SK-N-SH (cell line): ENCODE data around the gene ASB14. TPM values are rescaled to one million over a fixed set of nuclear protein-coding genes. Genes with fewer than 3 reads are reported as not detected.

Experiments
- CTCF ChIA-PET: fragments of 300-600, 350-600 bp; formaldehyde crosslinking; extraction: SDS; loops from one replicate; lab custom pipeline; 2021; lab: Yijun Ruan, JAX
- POLR2A ChIA-PET: fragments of 350-600 bp; sonication (Branson Sonifier 250); formaldehyde crosslinking; extraction: SDS; loops from one replicate; lab custom pipeline; 2020; ENCODE audit warnings: antibody characterized with exemption, inconsistent platforms; lab: Yijun Ruan, JAX
- DNase-seq: peaks from one replicate; pipeline ENCODE4 v3.0.0; 2012
- H2AFZ ChIP-seq: fragments of 200-600 bp; sonication (generic); 2 replicates; pipeline ENCODE4 v1.8.1; 2016; ENCODE audit warnings: antibody characterized with exemption, mild to moderate bottlenecking, low read depth
- H3F3A ChIP-seq: fragments of 200-600 bp; sonication (generic); replicated peaks from 2 replicates; pipeline ENCODE3; 2016; ENCODE audit warnings: antibody characterized with exemption, mild to moderate bottlenecking; ENCODE audit not compliant: insufficient read depth
- H3K27ac ChIP-seq, 2 experiments: fragments of 200-500 bp in 1 of 2; fragments of 200-600 bp in 1 of 2; sonication (Bioruptor generic) in 1 of 2; sonication (generic), shearing (Covaris generic) in 1 of 2; 2 replicates each; pipeline versions ENCODE4 v1.5.1 to v1.6.1; 2014 to 2016; ENCODE audit warnings: low read depth in 2 of 2, inconsistent platforms in 1 of 2, low read length in 1 of 2, mild to moderate bottlenecking in 1 of 2, mixed read lengths in 1 of 2
- H3K27me3 ChIP-seq: fragments of 200-600 bp; sonication (generic), shearing (Covaris generic); 2 replicates; pipeline ENCODE4 v1.6.1; 2016; ENCODE audit warnings: mixed run types; ENCODE audit not compliant: insufficient read depth
- H3K36me3 ChIP-seq, 2 experiments: fragments of 200-500 bp in 1 of 2; fragments of 200-600 bp in 1 of 2; sonication (Bioruptor generic) in 1 of 2; sonication (generic) in 1 of 2; replicated peaks in 1 of 2; 2 replicates each; pipeline versions ENCODE3 to v1.5.1; 2014 to 2016; ENCODE audit warnings: low read length in 1 of 2, mild to moderate bottlenecking in 1 of 2; ENCODE audit not compliant: insufficient read depth in 2 of 2, control insufficient read depth in 1 of 2
- H3K4me1 ChIP-seq, 2 experiments: fragments of 200-500 bp in 1 of 2; fragments of 200-600 bp in 1 of 2; sonication (Bioruptor generic) in 1 of 2; sonication (generic), shearing (Covaris generic) in 1 of 2; 2 replicates each; pipeline versions ENCODE4 v1.5.1 to v1.6.1; 2014 to 2016; ENCODE audit warnings: low read depth in 1 of 2, low read length in 1 of 2, mixed run types in 1 of 2; ENCODE audit not compliant: insufficient read depth in 2 of 2, control insufficient read depth in 1 of 2
- H3K4me2 ChIP-seq: fragments of 200-600 bp; sonication (generic), shearing (Covaris generic); 2 replicates; pipeline ENCODE4 v1.6.1; 2017; ENCODE audit warnings: mixed run types
- H3K4me3 ChIP-seq, 2 experiments: fragments of 200-500 bp in 1 of 2; fragments of 200-600 bp in 1 of 2; sonication (Bioruptor generic) in 1 of 2; sonication (generic), shearing (Covaris generic) in 1 of 2; 2 replicates each; pipeline versions ENCODE4 v1.5.1 to v1.8.1; 2014 to 2016; ENCODE audit warnings: low read depth in 2 of 2, inconsistent platforms in 1 of 2, low read length in 1 of 2, mild to moderate bottlenecking in 1 of 2, mixed read lengths in 1 of 2, moderate library complexity in 1 of 2
- H3K79me2 ChIP-seq: fragments of 200-600 bp; sonication (generic); 2 replicates; pipeline ENCODE4 v1.8.1; 2017; ENCODE audit warnings: mild to moderate bottlenecking; ENCODE audit not compliant: insufficient read depth
- H3K9ac ChIP-seq: fragments of 200-600 bp; sonication (generic); 2 replicates; pipeline ENCODE4 v1.6.1; 2017; ENCODE audit warnings: mixed run types
- H3K9me2 ChIP-seq: fragments of 200-600 bp; sonication (generic); 2 replicates; pipeline ENCODE4 v1.6.1; 2017; ENCODE audit warnings: mixed run types
- H3K9me3 ChIP-seq: fragments of 200-600 bp; sonication (generic); 2 replicates; pipeline ENCODE4 v1.6.1; 2017; ENCODE audit warnings: mixed run types, mild to moderate bottlenecking, moderate library complexity
- H4K20me1 ChIP-seq: fragments of 200-600 bp; sonication (generic); 2 replicates; pipeline ENCODE4 v1.6.1; 2017; ENCODE audit warnings: mild to moderate bottlenecking, mixed run types; ENCODE audit not compliant: insufficient read depth
- CHD2 ChIP-seq: fragments of 150-350 bp; IDR thresholded peaks from 2 replicates; pipeline ENCODE4 v1.6.1; 2018; ENCODE audit warnings: low read length; ENCODE audit not compliant: partially characterized antibody
- EP300 ChIP-seq, 2 experiments: IDR thresholded peaks; 2 replicates each; pipeline versions ENCODE4 v1.4.0 to v1.6.1; 2012; ENCODE audit warnings: borderline replicate concordance in 1 of 2, low read depth in 1 of 2, low read length in 1 of 2
- EZH2phosphoT487 ChIP-seq: fragments of 200-600 bp; sonication (generic); IDR thresholded peaks from 2 replicates; pipeline ENCODE4 v1.6.1; 2017; ENCODE audit warnings: low read depth, mixed run types, mild to moderate bottlenecking, antibody characterized with exemption, moderate library complexity, borderline replicate concordance
- FOSL2 ChIP-seq: IDR thresholded peaks from 2 replicates; pipeline ENCODE4 v1.4.0; 2012; ENCODE audit warnings: low read depth, mild to moderate bottlenecking, moderate library complexity, borderline replicate concordance
- GABPA ChIP-seq: IDR thresholded peaks from 2 replicates; pipeline ENCODE4 v1.4.0; 2012; ENCODE audit warnings: low read depth, mild to moderate bottlenecking
- GATA2 ChIP-seq: sonication (generic); formaldehyde crosslinking; IDR thresholded peaks from 2 replicates; pipeline ENCODE4 v1.5.0; 2020; ENCODE audit warnings: mild to moderate bottlenecking, missing genetic modification reagents
- JUND ChIP-seq: IDR thresholded peaks from 2 replicates; pipeline ENCODE4 v1.4.0; 2012
- MEF2A ChIP-seq: IDR thresholded peaks from 2 replicates; pipeline ENCODE4 v1.4.0; 2012; ENCODE audit warnings: low read depth, borderline replicate concordance
- NRF1 ChIP-seq: IDR thresholded peaks from 2 replicates; pipeline ENCODE4 v1.6.1; 2012; ENCODE audit warnings: low read depth, mild to moderate bottlenecking, low read length
- RCOR1 ChIP-seq: fragments of 150-350 bp; IDR thresholded peaks from 2 replicates; pipeline ENCODE4 v1.6.1; 2017; ENCODE audit warnings: antibody characterized with exemption, low read length
- RFX5 ChIP-seq: IDR thresholded peaks from 2 replicates; pipeline ENCODE4 v1.6.1; 2012; ENCODE audit warnings: mild to moderate bottlenecking, improper control_type of control experiment, low read length
- RXRA ChIP-seq: IDR thresholded peaks from 2 replicates; pipeline ENCODE4 v1.4.0; 2012; ENCODE audit warnings: low read depth, mild to moderate bottlenecking, borderline replicate concordance
- SIN3A ChIP-seq: IDR thresholded peaks from 2 replicates; pipeline ENCODE4 v1.6.1; 2012; ENCODE audit warnings: low read depth, mild to moderate bottlenecking, low read length, moderate library complexity, borderline replicate concordance
- SMC3 ChIP-seq: IDR thresholded peaks from 2 replicates; pipeline ENCODE4 v1.6.1; 2012; ENCODE audit warnings: low read depth, low read length, improper control_type of control experiment
- TCF12 ChIP-seq: IDR thresholded peaks from 2 replicates; pipeline ENCODE4 v1.4.0; 2012
- TEAD4 ChIP-seq: IDR thresholded peaks from 2 replicates; pipeline ENCODE4 v1.4.0; 2012; ENCODE audit warnings: mild to moderate bottlenecking, borderline replicate concordance; ENCODE audit not compliant: insufficient read depth
- WGBS: methylation state at CpG from one replicate; pipeline ENCODE4 v1.1.6; 2017; ENCODE audit warnings: low lambda C conversion rate; 5-methylcytosine and 5-hydroxymethylcytosine counted together
- polyA plus RNA-seq, 3 experiments: library from polyadenylated mRNA; depleted of rRNA; stranded (reverse); fragments of >200 nt; gene quantifications; 2 replicates each; pipeline ENCODE4 v1.2.3, GENCODE V29; 2012
- TF ChIP-seq, protein P1 (sequence below): IDR thresholded peaks from 2 replicates; pipeline ENCODE4 v1.4.0; 2012; ENCODE audit warnings: low read depth
- TF ChIP-seq, protein P2 (sequence below): IDR thresholded peaks from 2 replicates; pipeline ENCODE4 v1.4.0; 2012; ENCODE audit warnings: low read depth, borderline replicate concordance
- TF ChIP-seq, protein P3 (sequence below): IDR thresholded peaks from 2 replicates; pipeline ENCODE4; 2012
- TF ChIP-seq, protein P4 (sequence below): fragments of 150-350 bp; IDR thresholded peaks from 2 replicates; pipeline ENCODE4 v1.6.1; 2016; ENCODE audit warnings: mild to moderate bottlenecking, low read depth, low read length
- TF ChIP-seq, protein P5 (sequence below): fragments of 200-600 bp; sonication (generic); IDR thresholded peaks from 2 replicates; pipeline ENCODE4 v1.6.1; 2017; ENCODE audit warnings: antibody characterized with exemption, mild to moderate bottlenecking, moderate library complexity

The ASB14 gene
- polyA plus RNA-seq, 1 of the 3 experiments (the other 2 are of a cell fraction) = not detected

DNA sequence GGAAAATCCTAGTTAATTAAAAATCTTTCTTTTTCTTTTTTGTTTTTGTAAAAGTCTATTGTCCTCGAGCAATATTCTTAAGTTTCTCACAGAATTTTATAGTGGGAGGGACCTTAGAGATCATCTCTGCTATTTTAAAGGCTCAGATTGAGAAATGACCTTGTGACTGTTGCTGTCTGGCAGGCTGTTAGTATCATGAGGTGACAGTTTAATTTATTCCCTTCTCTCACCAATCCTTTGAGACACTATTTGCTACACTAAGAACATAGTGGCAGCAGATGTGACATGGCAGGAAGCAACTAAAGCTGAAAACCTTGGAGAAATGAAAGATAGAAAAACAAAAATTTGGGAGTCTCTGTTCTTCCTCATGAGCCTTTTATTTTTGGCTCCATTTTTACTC lies 40.1 kb downstream of the ASB14 start:
- ChIA-PET POLR2A (no interaction called here), CTCF (interaction anchor here (0.6 to 0.7 kb wide), 2 partner anchors 15 to 28 kb away, joined by 3 to 4 read pairs; no protein-coding TSS in a partner anchor)
- no peaks in the 10 kb centered on the region for H3F3A ChIP-seq
- no peaks in the 10 kb centered on the region for H3K9me3 ChIP-seq
- peaks cover 45 to 47% of the 10 kb centered on the region in 2 experiments for H3K36me3 ChIP-seq
- H3K79me2 ChIP-seq = no peaks in the 10 kb centered on the region
- H3K27me3 ChIP-seq = no peaks in the 10 kb centered on the region
- no peak overlapping the region for H3K9ac ChIP-seq
- H3K9me2 ChIP-seq = no peaks in the 10 kb centered on the region
- WGBS = 83% methylated on average over 1 of the region's 1 CpG
- H3K4me1 ChIP-seq = no peaks in the 10 kb centered on the region; a peak in 1 of 4 replicates
- H2AFZ ChIP-seq = no peak overlapping the region
- no peaks in the 10 kb centered on the region for H4K20me1 ChIP-seq
- TF ChIP-seq GABPA = no peak
- TF ChIP-seq EP300 (IDR thresholded peaks at IDR 0.05; ENCODE audit: borderline replicate concordance in 1 of 2, low read depth in 1 of 2, low read length in 1 of 2) = no peak
- no peak overlapping the region for H3K4me3 ChIP-seq
- H3K4me2 ChIP-seq = no peak overlapping the region
- no peak for DNase-seq
- no peak overlapping the region for H3K27ac ChIP-seq

DNA sequence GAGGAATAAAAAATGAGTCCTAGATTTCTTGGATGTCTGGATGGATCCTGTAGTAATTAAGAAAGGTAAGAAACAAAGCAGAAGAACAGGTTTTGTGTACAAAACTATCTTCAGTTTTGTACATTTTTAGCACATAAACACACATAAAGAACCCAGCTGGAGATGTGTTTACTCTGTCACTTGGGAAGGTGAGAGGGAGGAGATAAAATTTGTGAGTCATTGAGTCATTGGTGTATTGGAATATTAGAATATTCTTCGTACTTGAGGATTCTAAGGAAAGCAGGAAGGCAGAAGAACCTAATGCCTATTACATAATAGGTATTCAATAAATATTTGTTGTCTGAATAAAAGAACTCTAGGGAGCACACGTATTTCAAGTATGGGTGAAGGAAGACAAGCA lies 47.5 kb downstream of the ASB14 start:
- Histone ChIP-seq H2AFZ (no peak overlapping the region), H3K27ac (no peak overlapping the region), H3F3A (no peaks in the 10 kb centered on the region), H3K9me3 (no peaks in the 10 kb centered on the region), H4K20me1 (no peaks in the 10 kb centered on the region), H3K27me3 (no peaks in the 10 kb centered on the region), H3K4me3 (no peak overlapping the region), H3K36me3 (peaks cover 79 to 84% of the 10 kb centered on the region in 2 experiments), H3K9me2 (no peaks in the 10 kb centered on the region), H3K4me1 (no peaks in the 10 kb centered on the region), H3K4me2 (no peak overlapping the region), H3K9ac (no peak overlapping the region), H3K79me2 (no peaks in the 10 kb centered on the region)
- TF ChIP-seq, protein P1, sequence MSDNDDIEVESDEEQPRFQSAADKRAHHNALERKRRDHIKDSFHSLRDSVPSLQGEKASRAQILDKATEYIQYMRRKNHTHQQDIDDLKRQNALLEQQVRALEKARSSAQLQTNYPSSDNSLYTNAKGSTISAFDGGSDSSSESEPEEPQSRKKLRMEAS = no peak
- TF ChIP-seq RXRA (no peak), TCF12 (no peak), FOSL2 (no peak), RFX5 (no peak), TEAD4 (no peak), GATA2 (CRISPR knock-in tag) (no peak), RCOR1 (no peak), CHD2 (no peak), SMC3 (no peak), SIN3A (no peak), JUND (no peak), NRF1 (no peak), MEF2A (no peak), EZH2phosphoT487 (no peak)
- TF ChIP-seq, protein P2, sequence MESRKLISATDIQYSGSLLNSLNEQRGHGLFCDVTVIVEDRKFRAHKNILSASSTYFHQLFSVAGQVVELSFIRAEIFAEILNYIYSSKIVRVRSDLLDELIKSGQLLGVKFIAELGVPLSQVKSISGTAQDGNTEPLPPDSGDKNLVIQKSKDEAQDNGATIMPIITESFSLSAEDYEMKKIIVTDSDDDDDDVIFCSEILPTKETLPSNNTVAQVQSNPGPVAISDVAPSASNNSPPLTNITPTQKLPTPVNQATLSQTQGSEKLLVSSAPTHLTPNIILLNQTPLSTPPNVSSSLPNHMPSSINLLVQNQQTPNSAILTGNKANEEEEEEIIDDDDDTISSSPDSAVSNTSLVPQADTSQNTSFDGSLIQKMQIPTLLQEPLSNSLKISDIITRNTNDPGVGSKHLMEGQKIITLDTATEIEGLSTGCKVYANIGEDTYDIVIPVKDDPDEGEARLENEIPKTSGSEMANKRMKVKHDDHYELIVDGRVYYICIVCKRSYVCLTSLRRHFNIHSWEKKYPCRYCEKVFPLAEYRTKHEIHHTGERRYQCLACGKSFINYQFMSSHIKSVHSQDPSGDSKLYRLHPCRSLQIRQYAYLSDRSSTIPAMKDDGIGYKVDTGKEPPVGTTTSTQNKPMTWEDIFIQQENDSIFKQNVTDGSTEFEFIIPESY = no peak
- TF ChIP-seq, protein P3, sequence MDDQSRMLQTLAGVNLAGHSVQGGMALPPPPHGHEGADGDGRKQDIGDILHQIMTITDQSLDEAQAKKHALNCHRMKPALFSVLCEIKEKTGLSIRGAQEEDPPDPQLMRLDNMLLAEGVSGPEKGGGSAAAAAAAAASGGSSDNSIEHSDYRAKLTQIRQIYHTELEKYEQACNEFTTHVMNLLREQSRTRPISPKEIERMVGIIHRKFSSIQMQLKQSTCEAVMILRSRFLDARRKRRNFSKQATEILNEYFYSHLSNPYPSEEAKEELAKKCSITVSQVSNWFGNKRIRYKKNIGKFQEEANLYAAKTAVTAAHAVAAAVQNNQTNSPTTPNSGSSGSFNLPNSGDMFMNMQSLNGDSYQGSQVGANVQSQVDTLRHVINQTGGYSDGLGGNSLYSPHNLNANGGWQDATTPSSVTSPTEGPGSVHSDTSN = no peak
- TF ChIP-seq, protein P4, sequence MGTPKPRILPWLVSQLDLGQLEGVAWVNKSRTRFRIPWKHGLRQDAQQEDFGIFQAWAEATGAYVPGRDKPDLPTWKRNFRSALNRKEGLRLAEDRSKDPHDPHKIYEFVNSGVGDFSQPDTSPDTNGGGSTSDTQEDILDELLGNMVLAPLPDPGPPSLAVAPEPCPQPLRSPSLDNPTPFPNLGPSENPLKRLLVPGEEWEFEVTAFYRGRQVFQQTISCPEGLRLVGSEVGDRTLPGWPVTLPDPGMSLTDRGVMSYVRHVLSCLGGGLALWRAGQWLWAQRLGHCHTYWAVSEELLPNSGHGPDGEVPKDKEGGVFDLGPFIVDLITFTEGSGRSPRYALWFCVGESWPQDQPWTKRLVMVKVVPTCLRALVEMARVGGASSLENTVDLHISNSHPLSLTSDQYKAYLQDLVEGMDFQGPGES = no peak
- TF ChIP-seq, protein P5, sequence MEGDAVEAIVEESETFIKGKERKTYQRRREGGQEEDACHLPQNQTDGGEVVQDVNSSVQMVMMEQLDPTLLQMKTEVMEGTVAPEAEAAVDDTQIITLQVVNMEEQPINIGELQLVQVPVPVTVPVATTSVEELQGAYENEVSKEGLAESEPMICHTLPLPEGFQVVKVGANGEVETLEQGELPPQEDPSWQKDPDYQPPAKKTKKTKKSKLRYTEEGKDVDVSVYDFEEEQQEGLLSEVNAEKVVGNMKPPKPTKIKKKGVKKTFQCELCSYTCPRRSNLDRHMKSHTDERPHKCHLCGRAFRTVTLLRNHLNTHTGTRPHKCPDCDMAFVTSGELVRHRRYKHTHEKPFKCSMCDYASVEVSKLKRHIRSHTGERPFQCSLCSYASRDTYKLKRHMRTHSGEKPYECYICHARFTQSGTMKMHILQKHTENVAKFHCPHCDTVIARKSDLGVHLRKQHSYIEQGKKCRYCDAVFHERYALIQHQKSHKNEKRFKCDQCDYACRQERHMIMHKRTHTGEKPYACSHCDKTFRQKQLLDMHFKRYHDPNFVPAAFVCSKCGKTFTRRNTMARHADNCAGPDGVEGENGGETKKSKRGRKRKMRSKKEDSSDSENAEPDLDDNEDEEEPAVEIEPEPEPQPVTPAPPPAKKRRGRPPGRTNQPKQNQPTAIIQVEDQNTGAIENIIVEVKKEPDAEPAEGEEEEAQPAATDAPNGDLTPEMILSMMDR = no peak
- ChIA-PET POLR2A (no interaction called here), CTCF (no interaction called here)
- 85% methylated on average over 2 of the region's 2 CpGs for WGBS
- no peak for DNase-seq
